ENCODE results near the gene GHRL.

The GHRL gene

GRCh38 chr3:10339376-10339955 is 46.7 kb upstream of the GHRL start:
- Histone ChIP-seq H3K27me3 (ENCODE audit: control insufficient read depth in 3 of 3, insufficient read depth in 3 of 3, low read depth in 1 of 3, low read length in 3 of 3) (peaks cover 0 to 20% (median 0%) of the 10 kb centered on the region in 3 experiments), H4K8ac (ENCODE audit: low read depth, low read length) (no peak overlapping the region), H3K9ac (ENCODE audit: low read depth, low read length, poor library complexity) (no peak overlapping the region), H2AK5ac (ENCODE audit: low read depth, low read length) (no peak overlapping the region), H3K23ac (ENCODE audit: low read depth, low read length, poor library complexity) (peak overlapping the region; percentile 37), H3K79me1 (ENCODE audit: low read depth, low read length) (no peaks in the 10 kb centered on the region), H3K4me1 (ENCODE audit: control insufficient read depth in 2 of 2, insufficient read depth in 1 of 2, low read depth in 1 of 2, low read length in 2 of 2) (peaks cover 4 to 6% of the 10 kb centered on the region in 2 donors), H2BK120ac (ENCODE audit: low read depth, low read length) (no peak overlapping the region), H3K9me3 (replicated peaks in 1 of 2; ENCODE audit: control insufficient read depth in 2 of 2, insufficient read depth in 1 of 2, low read depth in 1 of 2, low read length in 2 of 2) (no peaks in the 10 kb centered on the region), H3K27ac (replicated peaks; ENCODE audit: low read length) (no peak overlapping the region), H2BK12ac (ENCODE audit: low read length) (no peak overlapping the region), H3K4ac (ENCODE audit: low read length) (no peak overlapping the region), H2BK5ac (ENCODE audit: low read length) (peak overlapping the region; percentile 36), H3K36me3 (replicated peaks in 1 of 2; ENCODE audit: control insufficient read depth in 2 of 2, insufficient read depth in 2 of 2, low read length in 2 of 2) (no peaks in the 10 kb centered on the region), H2BK15ac (ENCODE audit: low read length) (no peak overlapping the region), H3K14ac (ENCODE audit: low read length) (no peak overlapping the region), H4K91ac (ENCODE audit: low read depth, low read length, poor library complexity) (no peak overlapping the region), H3K18ac (ENCODE audit: low read length) (no peak overlapping the region), H3K4me2 (ENCODE audit: insufficient read depth, low read length, poor library complexity, severe bottlenecking) (no peak overlapping the region), H2AFZ (ENCODE audit: low read length) (no peak overlapping the region), H3K4me3 (ENCODE audit: low read length in 2 of 2) (no peak overlapping the region)
- DNase-seq (ENCODE audit: low spot score), result no peak
- no CpG with 5 or more reads among the region's 8 CpGs for WGBS, 2 donors (ENCODE audit: extremely low coverage in 2 of 2, insufficient read length in 2 of 2, insufficient replicate concordance in 1 of 2)

GRCh38 chr3:10338591-10339353 is 46.0 kb upstream of the GHRL start:
- H3K4me1 ChIP-seq (ENCODE audit: control insufficient read depth in 2 of 2, insufficient read depth in 1 of 2, low read depth in 1 of 2, low read length in 2 of 2), result peaks cover 4 to 6% of the 10 kb centered on the region in 2 donors
- H3K9ac ChIP-seq (ENCODE audit: low read depth, low read length, poor library complexity), result no peak overlapping the region
- no peak overlapping the region for H4K91ac ChIP-seq (ENCODE audit: low read depth, low read length, poor library complexity)
- peak overlapping the region; percentile 36 for H2BK5ac ChIP-seq (ENCODE audit: low read length)
- H2AFZ ChIP-seq (ENCODE audit: low read length), result peak overlapping the region; percentile 56
- no peaks in the 10 kb centered on the region for H3K36me3 ChIP-seq (replicated peaks in 1 of 2; ENCODE audit: control insufficient read depth in 2 of 2, insufficient read depth in 2 of 2, low read length in 2 of 2)
- no peak for DNase-seq (ENCODE audit: low spot score)
- no CpG with 5 or more reads among the region's 12 CpGs for WGBS, 2 donors (ENCODE audit: extremely low coverage in 2 of 2, insufficient read length in 2 of 2, insufficient replicate concordance in 1 of 2)
- H3K27me3 ChIP-seq (ENCODE audit: control insufficient read depth in 3 of 3, insufficient read depth in 3 of 3, low read depth in 1 of 3, low read length in 3 of 3), result peaks cover 0 to 27% (median 0%) of the 10 kb centered on the region in 3 experiments
- no peak overlapping the region for H2BK12ac ChIP-seq (ENCODE audit: low read length)
- no peak overlapping the region for H3K4ac ChIP-seq (ENCODE audit: low read length)
- H2BK15ac ChIP-seq (ENCODE audit: low read length), result no peak overlapping the region
- H2BK120ac ChIP-seq (ENCODE audit: low read depth, low read length), result no peak overlapping the region
- H2AK5ac ChIP-seq (ENCODE audit: low read depth, low read length), result no peak overlapping the region
- H3K27ac ChIP-seq (replicated peaks; ENCODE audit: low read length), result no peak overlapping the region
- H3K9me3 ChIP-seq (replicated peaks in 1 of 2; ENCODE audit: control insufficient read depth in 2 of 2, insufficient read depth in 1 of 2, low read depth in 1 of 2, low read length in 2 of 2), result no peaks in the 10 kb centered on the region
- H3K23ac ChIP-seq (ENCODE audit: low read depth, low read length, poor library complexity), result peak overlapping the region; percentile 53
- peak overlapping the region; percentile 65 for H3K14ac ChIP-seq (ENCODE audit: low read length)
- H4K8ac ChIP-seq (ENCODE audit: low read depth, low read length), result peak overlapping the region; percentile 9
- H3K79me1 ChIP-seq (ENCODE audit: low read depth, low read length), result no peaks in the 10 kb centered on the region
- H3K4me3 ChIP-seq (ENCODE audit: low read length in 2 of 2), result no peak overlapping the region
- H3K18ac ChIP-seq (ENCODE audit: low read length), result peak overlapping the region; percentile 36
- no peak overlapping the region for H3K4me2 ChIP-seq (ENCODE audit: insufficient read depth, low read length, poor library complexity, severe bottlenecking)

- WGBS, 2 donors (ENCODE audit: extremely low coverage in 2 of 2, insufficient read length in 2 of 2, insufficient replicate concordance in 1 of 2), result no CpG with 5 or more reads among the region's 16 CpGs
- Histone ChIP-seq H3K18ac (ENCODE audit: low read length) (no peak overlapping the region), H2BK120ac (ENCODE audit: low read depth, low read length) (peak overlapping the region; percentile 30), H2BK12ac (ENCODE audit: low read length) (no peak overlapping the region), H3K9ac (ENCODE audit: low read depth, low read length, poor library complexity) (no peak overlapping the region), H3K4me3 (ENCODE audit: low read length in 2 of 2) (no peak overlapping the region), H2BK5ac (ENCODE audit: low read length) (no peak overlapping the region), H3K4me1 (ENCODE audit: control insufficient read depth in 2 of 2, insufficient read depth in 1 of 2, low read depth in 1 of 2, low read length in 2 of 2) (peaks cover 4 to 6% of the 10 kb centered on the region in 2 donors), H3K27ac (replicated peaks; ENCODE audit: low read length) (no peak overlapping the region), H3K36me3 (replicated peaks in 1 of 2; ENCODE audit: control insufficient read depth in 2 of 2, insufficient read depth in 2 of 2, low read length in 2 of 2) (no peaks in the 10 kb centered on the region), H4K91ac (ENCODE audit: low read depth, low read length, poor library complexity) (no peak overlapping the region), H2AFZ (ENCODE audit: low read length) (no peak overlapping the region), H3K9me3 (replicated peaks in 1 of 2; ENCODE audit: control insufficient read depth in 2 of 2, insufficient read depth in 1 of 2, low read depth in 1 of 2, low read length in 2 of 2) (no peaks in the 10 kb centered on the region), H2AK5ac (ENCODE audit: low read depth, low read length) (peak overlapping the region; percentile 92), H3K27me3 (ENCODE audit: control insufficient read depth in 3 of 3, insufficient read depth in 3 of 3, low read depth in 1 of 3, low read length in 3 of 3) (peaks cover 0 to 33% (median 0%) of the 10 kb centered on the region in 3 experiments), H4K8ac (ENCODE audit: low read depth, low read length) (peak overlapping the region; percentile 43), H3K23ac (ENCODE audit: low read depth, low read length, poor library complexity) (peak overlapping the region; percentile 71), H3K4me2 (ENCODE audit: insufficient read depth, low read length, poor library complexity, severe bottlenecking) (no peak overlapping the region), H3K14ac (ENCODE audit: low read length) (peak overlapping the region; percentile 56), H3K79me1 (ENCODE audit: low read depth, low read length) (no peaks in the 10 kb centered on the region), H3K4ac (ENCODE audit: low read length) (peak overlapping the region; percentile 67), H2BK15ac (ENCODE audit: low read length) (no peak overlapping the region)
- DNase-seq (ENCODE audit: low spot score), result no peak
These were observed 45.4 kb upstream of the GHRL start for GRCh38 chr3:10338164-10338470.

GRCh38 chr3:10337323-10338163 is 44.8 kb upstream of the GHRL start:
- no peak overlapping the region for H3K4me3 ChIP-seq (ENCODE audit: low read length in 2 of 2)

More at GRCh38 chr3:10337323-10338163, 44.8 kb upstream of the GHRL start:
- Histone ChIP-seq H3K4me2 (ENCODE audit: insufficient read depth, low read length, poor library complexity, severe bottlenecking) (no peak overlapping the region), H3K36me3 (replicated peaks in 1 of 2; ENCODE audit: control insufficient read depth in 2 of 2, insufficient read depth in 2 of 2, low read length in 2 of 2) (no peaks in the 10 kb centered on the region), H3K4ac (ENCODE audit: low read length) (peak overlapping the region; percentile 67), H3K9me3 (replicated peaks in 1 of 2; ENCODE audit: control insufficient read depth in 2 of 2, insufficient read depth in 1 of 2, low read depth in 1 of 2, low read length in 2 of 2) (no peaks in the 10 kb centered on the region), H3K18ac (ENCODE audit: low read length) (peak overlapping the region; percentile 63), H3K4me1 (ENCODE audit: control insufficient read depth in 2 of 2, insufficient read depth in 1 of 2, low read depth in 1 of 2, low read length in 2 of 2) (peaks cover 4 to 6% of the 10 kb centered on the region in 2 donors), H4K8ac (ENCODE audit: low read depth, low read length) (peak overlapping the region; percentile 43), H3K79me1 (ENCODE audit: low read depth, low read length) (no peaks in the 10 kb centered on the region), H2BK120ac (ENCODE audit: low read depth, low read length) (peak overlapping the region; percentile 30), H3K27ac (replicated peaks; ENCODE audit: low read length) (no peak overlapping the region), H3K23ac (ENCODE audit: low read depth, low read length, poor library complexity) (peak overlapping the region; percentile 71), H3K14ac (ENCODE audit: low read length) (peak overlapping the region; percentile 17), H2AFZ (ENCODE audit: low read length) (no peak overlapping the region), H3K9ac (ENCODE audit: low read depth, low read length, poor library complexity) (peak overlapping the region; percentile 40), H2BK15ac (ENCODE audit: low read length) (no peak overlapping the region), H4K91ac (ENCODE audit: low read depth, low read length, poor library complexity) (no peak overlapping the region), H3K27me3 (ENCODE audit: control insufficient read depth in 3 of 3, insufficient read depth in 3 of 3, low read depth in 1 of 3, low read length in 3 of 3) (peaks cover 0 to 38% (median 0%) of the 10 kb centered on the region in 3 experiments), H2BK12ac (ENCODE audit: low read length) (peak overlapping the region; percentile 41), H2BK5ac (ENCODE audit: low read length) (peak overlapping the region; percentile 68), H2AK5ac (ENCODE audit: low read depth, low read length) (peak overlapping the region; percentile 92)
- no peak for DNase-seq (ENCODE audit: low spot score)
- no CpG with 5 or more reads among the region's 20 CpGs for WGBS, 2 donors (ENCODE audit: extremely low coverage in 2 of 2, insufficient read length in 2 of 2, insufficient replicate concordance in 1 of 2)

All from neuronal stem cell (in vitro differentiated cells).